Neural cell (in vitro differentiated cells): ENCODE measurements around the gene RPS23.

Source experiments
- EZH2 ChIP-seq: fragments of 200-600, 300-800 bp; shearing (Covaris generic), sonication (generic); IDR thresholded peaks from 2 replicates; pipeline ENCODE4 v1.6.1; 2014; ENCODE audit warnings: antibody characterized with exemption, low read length, borderline replicate concordance, mild to moderate bottlenecking; ENCODE audit not compliant: insufficient read depth, poor library complexity, severe bottlenecking
- POLR2AphosphoS5 ChIP-seq: IDR thresholded peaks from 2 replicates; pipeline ENCODE4 v1.6.1; 2012
- TF ChIP-seq, protein P1 (sequence below): fragments of 450-650 bp; IDR thresholded peaks from 2 replicates; pipeline ENCODE4 v1.5.1; 2014; ENCODE audit warnings: antibody characterized with exemption, mild to moderate bottlenecking, moderate library complexity; ENCODE audit not compliant: poor library complexity, severe bottlenecking

DNA sequence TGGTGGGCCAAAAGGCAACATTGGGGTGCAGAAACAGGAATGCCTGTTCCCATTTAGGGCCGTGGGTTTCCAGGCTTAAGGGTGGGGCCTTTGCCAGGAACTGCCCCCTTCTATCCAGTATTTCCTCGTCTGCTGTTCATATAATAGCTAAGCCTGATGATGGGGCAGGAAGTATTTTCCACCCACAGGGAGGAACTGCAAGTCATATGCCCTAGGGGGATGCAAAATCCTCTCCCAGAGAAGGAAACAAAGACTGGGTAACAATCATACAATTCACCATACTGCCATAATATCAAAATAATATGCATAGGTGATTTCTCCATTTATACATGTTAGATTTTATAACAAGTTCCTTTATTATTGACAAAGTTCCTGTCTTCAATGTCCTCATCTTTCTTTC, 20.5 kb upstream of the RPS23 start:
- TF ChIP-seq, protein P1, sequence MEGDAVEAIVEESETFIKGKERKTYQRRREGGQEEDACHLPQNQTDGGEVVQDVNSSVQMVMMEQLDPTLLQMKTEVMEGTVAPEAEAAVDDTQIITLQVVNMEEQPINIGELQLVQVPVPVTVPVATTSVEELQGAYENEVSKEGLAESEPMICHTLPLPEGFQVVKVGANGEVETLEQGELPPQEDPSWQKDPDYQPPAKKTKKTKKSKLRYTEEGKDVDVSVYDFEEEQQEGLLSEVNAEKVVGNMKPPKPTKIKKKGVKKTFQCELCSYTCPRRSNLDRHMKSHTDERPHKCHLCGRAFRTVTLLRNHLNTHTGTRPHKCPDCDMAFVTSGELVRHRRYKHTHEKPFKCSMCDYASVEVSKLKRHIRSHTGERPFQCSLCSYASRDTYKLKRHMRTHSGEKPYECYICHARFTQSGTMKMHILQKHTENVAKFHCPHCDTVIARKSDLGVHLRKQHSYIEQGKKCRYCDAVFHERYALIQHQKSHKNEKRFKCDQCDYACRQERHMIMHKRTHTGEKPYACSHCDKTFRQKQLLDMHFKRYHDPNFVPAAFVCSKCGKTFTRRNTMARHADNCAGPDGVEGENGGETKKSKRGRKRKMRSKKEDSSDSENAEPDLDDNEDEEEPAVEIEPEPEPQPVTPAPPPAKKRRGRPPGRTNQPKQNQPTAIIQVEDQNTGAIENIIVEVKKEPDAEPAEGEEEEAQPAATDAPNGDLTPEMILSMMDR = no peak
- TF ChIP-seq EZH2 (no peak), POLR2AphosphoS5 (no peak)
